Stimulated activated CD8-positive, alpha-beta memory T cell treated with anti-CD3 and anti-CD28 coated beads, Interleukin-4, amount 100 ng/mL, for 1 hour (primary cell): Measurements from ENCODE around the gene ABLIM1.

ENCODE experiments used
- DNase-seq, 2 donors: peaks; one replicate each; pipeline ENCODE4 v3.0.0-alpha.2; 2020; ENCODE audit warnings: low read depth in 2 of 2, low spot score in 1 of 2

Gene ABLIM1

GRCh38 chr10:114590993-114591392 lies 67.1 kb downstream of the ABLIM1 start:
- no peak for DNase-seq

- DNase-seq, result no peak
Measured at GRCh38 chr10:114584419-114584818, 73.7 kb downstream of the ABLIM1 start.

GRCh38 chr10:114581071-114581470 lies 77.0 kb downstream of the ABLIM1 start:
- no peak for DNase-seq

- DNase-seq, result no peak
Measured at GRCh38 chr10:114577133-114577532, 80.9 kb downstream of the ABLIM1 start.

GRCh38 chr10:114576716-114577115 lies 81.4 kb downstream of the ABLIM1 start:
- DNase-seq, result no peak

- DNase-seq, result no peak
Measured at GRCh38 chr10:114576132-114576487, 82.0 kb downstream of the ABLIM1 start.

- DNase-seq, result no peak
Measured at GRCh38 chr10:114575417-114576131, 82.5 kb downstream of the ABLIM1 start.

GRCh38 chr10:114573330-114574045 lies 84.6 kb downstream of the ABLIM1 start:
- DNase-seq, result no peak

GRCh38 chr10:114571316-114571999 lies 86.6 kb downstream of the ABLIM1 start:
- no peak for DNase-seq

- DNase-seq, result no peak
Measured at GRCh38 chr10:114566064-114566463, 92.0 kb downstream of the ABLIM1 start.

GRCh38 chr10:114565066-114565465 lies 93.0 kb downstream of the ABLIM1 start:
- DNase-seq, result no peak

GRCh38 chr10:114561008-114561523 lies 97.0 kb downstream of the ABLIM1 start:
- DNase-seq, result no peak

- no peak for DNase-seq
Measured at GRCh38 chr10:114560144-114560543, 97.9 kb downstream of the ABLIM1 start.

- no peak for DNase-seq
Measured at GRCh38 chr10:114559636-114560035, 98.4 kb downstream of the ABLIM1 start.

GRCh38 chr10:114557854-114558253 lies 100.2 kb downstream of the ABLIM1 start:
- DNase-seq, result no peak

GRCh38 chr10:114556236-114557122 lies 101.6 kb downstream of the ABLIM1 start:
- DNase-seq, result no peak

- no peak for DNase-seq
Measured at GRCh38 chr10:114553436-114553835, 104.6 kb downstream of the ABLIM1 start.

- no peak for DNase-seq
Measured at GRCh38 chr10:114552050-114552449, 106.0 kb downstream of the ABLIM1 start.

GRCh38 chr10:114551636-114551972 lies 106.5 kb downstream of the ABLIM1 start:
- DNase-seq, result no peak

- DNase-seq, result no peak
Measured at GRCh38 chr10:114550756-114551635, 107.1 kb downstream of the ABLIM1 start.
